GOT3 (cell line): ENCODE results near the gene CRACR2A.

Source experiments
- DNase-seq: peaks from one replicate; lab custom pipeline; 2025; ENCODE audit warnings: mixed read lengths; lab: John Stamatoyannopoulos, UW

CRACR2A gene

GRCh38 chr12:3595721-3596120, 157.2 kb downstream of the CRACR2A start:
- DNase-seq: no peak

- no peak for DNase-seq
Measured at GRCh38 chr12:3594966-3595365, 157.9 kb downstream of the CRACR2A start.

GRCh38 chr12:3593906-3594483, 158.9 kb downstream of the CRACR2A start:
- DNase-seq: no peak

GRCh38 chr12:3592856-3593625, 159.9 kb downstream of the CRACR2A start:
- DNase-seq: no peak

GRCh38 chr12:3589745-3590144, 163.2 kb downstream of the CRACR2A start:
- no peak for DNase-seq

- no peak for DNase-seq
Measured at GRCh38 chr12:3587402-3588013, 165.4 kb downstream of the CRACR2A start.

GRCh38 chr12:3583656-3584334, 169.1 kb downstream of the CRACR2A start:
- no peak for DNase-seq

GRCh38 chr12:3580094-3580749, 172.7 kb downstream of the CRACR2A start:
- DNase-seq: no peak

- no peak for DNase-seq
Measured at GRCh38 chr12:3579446-3580093, 173.3 kb downstream of the CRACR2A start.

GRCh38 chr12:3578557-3578956, 174.4 kb downstream of the CRACR2A start:
- DNase-seq: no peak

- no peak for DNase-seq
Measured at GRCh38 chr12:3576891-3577290, 176.0 kb downstream of the CRACR2A start.

GRCh38 chr12:3574986-3575385, 177.9 kb downstream of the CRACR2A start:
- no peak for DNase-seq

GRCh38 chr12:3572560-3572959, 180.3 kb downstream of the CRACR2A start:
- DNase-seq: no peak

GRCh38 chr12:3571724-3572123, 181.2 kb downstream of the CRACR2A start:
- DNase-seq: no peak

GRCh38 chr12:3571323-3571722, 181.6 kb downstream of the CRACR2A start:
- DNase-seq: no peak

- no peak for DNase-seq
Measured at GRCh38 chr12:3568695-3569094, 184.2 kb downstream of the CRACR2A start.

GRCh38 chr12:3565985-3566384, 186.9 kb downstream of the CRACR2A start:
- no peak for DNase-seq
